B cell (primary cell): ENCODE results near the gene TRA2A. TPM values are rescaled to one million over a fixed set of nuclear protein-coding genes. Genes with fewer than 3 reads are reported as not detected.
"Not testable (repeated sequence)": the region's sequence is repeated elsewhere in the genome, so short reads cannot be mapped to it uniquely, and the experiment has no call there.

Source experiments
- ATAC-seq: fragments of 200-7000 bp; cut with Tn5 transposase; one replicate; pipeline ENCODE4 v1.10.0; 2021; ENCODE audit warnings: low read depth, mild to moderate bottlenecking, moderate number of reproducible peaks, moderate library complexity
- CTCF ChIA-PET: fragments of 350-600 bp; sonication (Branson Sonifier 250); formaldehyde crosslinking; loops from one replicate; lab custom pipeline; 2021; ENCODE audit warnings: antibody characterized with exemption, inconsistent platforms; lab: Charles Lee
- POLR2A ChIA-PET: fragments of 350-600 bp; sonication (Branson Sonifier 250); formaldehyde crosslinking; loops from one replicate; lab custom pipeline; 2021; ENCODE audit warnings: antibody characterized with exemption; lab: Charles Lee
- DNase-seq: peaks from one replicate; pipeline ENCODE4 v3.0.0; 2013
- H2AFZ ChIP-seq: 2 replicates; pipeline ENCODE4 v1.6.1; 2012; ENCODE audit warnings: mild to moderate bottlenecking, low read depth, low read length; ENCODE audit not compliant: insufficient read depth, poor library complexity, severe bottlenecking
- H3K27ac ChIP-seq, 2 donors: 1 replicate in 1 of 2; 2 replicates in 1 of 2; pipeline ENCODE4 v1.5.1; 2012 to 2013; ENCODE audit warnings: low read length in 2 of 2, mild to moderate bottlenecking in 2 of 2, moderate library complexity in 1 of 2
- H3K27me3 ChIP-seq, 4 experiments: fragments of 200-600 bp in 1 of 4; sonication (generic) in 1 of 4; replicated peaks in 1 of 4; 1 replicate in 2 of 4; 2 replicates in 2 of 4; pipeline versions ENCODE4 v1.6.1 to v1.7.0; 2013 to 2016; ENCODE audit warnings: low read length in 3 of 4, mild to moderate bottlenecking in 2 of 4, mixed read lengths in 1 of 4, moderate library complexity in 1 of 4; ENCODE audit not compliant: insufficient read depth in 4 of 4, control insufficient read depth in 3 of 4; ENCODE audit errors: control extremely low read depth in 1 of 4
- H3K36me3 ChIP-seq, 2 experiments: replicated peaks in 1 of 2; 1 replicate in 1 of 2; 2 replicates in 1 of 2; pipeline versions ENCODE4 v1.6.1 to v1.7.1; 2013; ENCODE audit warnings: low read length in 1 of 2; ENCODE audit not compliant: insufficient read depth in 2 of 2, control insufficient read depth in 1 of 2; ENCODE audit errors: control extremely low read depth in 1 of 2, extremely low read depth in 1 of 2
- H3K4me1 ChIP-seq, 2 donors: fragments of 200-600 bp in 1 of 2; sonication (generic) in 1 of 2; 1 replicate in 1 of 2; 2 replicates in 1 of 2; pipeline versions ENCODE4 v1.5.1 to v1.6.1; 2013 to 2017; ENCODE audit warnings: low read length in 2 of 2; ENCODE audit not compliant: control insufficient read depth in 2 of 2, insufficient read depth in 2 of 2
- H3K4me2 ChIP-seq: replicated peaks from 2 replicates; pipeline ENCODE3; 2012; ENCODE audit warnings: mild to moderate bottlenecking, low read depth, low read length; ENCODE audit not compliant: poor library complexity, severe bottlenecking
- H3K4me3 ChIP-seq, 5 experiments: fragments of 200-600 bp in 1 of 5; sonication (generic) in 1 of 5; 1 replicate in 3 of 5; 2 replicates in 2 of 5; pipeline versions ENCODE4 v1.5.1 to v1.7.0; 2011 to 2016; ENCODE audit warnings: low read length in 4 of 5, mild to moderate bottlenecking in 4 of 5, low read depth in 2 of 5, control low read depth in 1 of 5, moderate library complexity in 1 of 5; ENCODE audit not compliant: insufficient read depth in 1 of 5; ENCODE audit errors: control extremely low read depth in 1 of 5, extremely low read depth in 1 of 5
- H3K79me2 ChIP-seq: fragments of 200-600 bp; sonication (generic); one replicate; pipeline ENCODE4 v1.6.0; 2016; ENCODE audit warnings: low read length; ENCODE audit not compliant: control insufficient read depth, insufficient read depth
- H3K9ac ChIP-seq: fragments of 200-600 bp; sonication (generic); 2 replicates; pipeline ENCODE4 v1.6.1; 2017; ENCODE audit warnings: mild to moderate bottlenecking, low read length, moderate library complexity
- H3K9me3 ChIP-seq, 3 donors: one replicate each; pipeline versions ENCODE4 v1.6.1 to v1.7.1; 2013; ENCODE audit warnings: low read length in 2 of 3; ENCODE audit not compliant: control insufficient read depth in 2 of 3, insufficient read depth in 1 of 3; ENCODE audit errors: control extremely low read depth in 1 of 3
- H4K20me1 ChIP-seq: 2 replicates; pipeline ENCODE4 v1.6.0; 2012; ENCODE audit warnings: mild to moderate bottlenecking, low read length; ENCODE audit not compliant: insufficient read depth, control insufficient read depth, poor library complexity, severe bottlenecking
- H3K27ac Mint-ChIP-seq: one replicate; pipeline ENCODE4 v1.8.0; 2021; ENCODE audit warnings: mixed read lengths
- H3K27me3 Mint-ChIP-seq: one replicate; pipeline ENCODE4 v1.8.0; 2021; ENCODE audit warnings: mixed read lengths
- H3K4me1 Mint-ChIP-seq: one replicate; pipeline ENCODE4 v1.8.0; 2021; ENCODE audit warnings: mixed read lengths
- H3K4me3 Mint-ChIP-seq: one replicate; pipeline ENCODE4 v1.8.0; 2021; ENCODE audit warnings: mixed read lengths
- H3K9me3 Mint-ChIP-seq: one replicate; pipeline ENCODE4 v1.8.0; 2022; ENCODE audit warnings: mixed read lengths; ENCODE audit not compliant: insufficient read depth
- EZH2 ChIP-seq: IDR thresholded peaks from 2 replicates; pipeline ENCODE4 v1.6.1; 2012; ENCODE audit warnings: borderline replicate concordance, low read depth, mild to moderate bottlenecking, moderate library complexity, low read length; ENCODE audit not compliant: insufficient read depth, poor library complexity, severe bottlenecking
- WGBS: methylation state at CpG from one replicate; pipeline ENCODE4 v1.1.5; 2013; ENCODE audit warnings: missing lambda C conversion rate; ENCODE audit not compliant: insufficient coverage; 5-methylcytosine and 5-hydroxymethylcytosine counted together
- intact Hi-C: fragments of 100-400 bp; cut with micrococcal nuclease; formaldehyde crosslinking; loops from one replicate; pipeline ENCODE4 v1.10.0; 2022
- polyA plus RNA-seq: library from polyadenylated mRNA; depleted of rRNA; stranded (reverse); fragments of >200 nt; gene quantifications from 2 replicates; pipeline ENCODE4 v1.2.3, GENCODE V29; 2012
- total RNA-seq, 2 donors: library from RNA; stranded (reverse); fragments of 120-200 nt in 1 of 2; gene quantifications; 1 replicate in 1 of 2; 2 replicates in 1 of 2; pipeline versions ENCODE4 v1.2.3 to v1.2.4, GENCODE V29; 2013 to 2022
- TF ChIP-seq, protein P1 (sequence below): fragments of 200-600 bp; IDR thresholded peaks from one replicate; pipeline ENCODE4 v1.8.0; 2022; ENCODE audit warnings: antibody characterized with exemption, mild to moderate bottlenecking

The TRA2A gene
- total and polyA plus RNA-seq, 2 donors (not counting 1 experiment from before 2014, with no cell fraction given) = 107 to 173 TPM

DNA sequence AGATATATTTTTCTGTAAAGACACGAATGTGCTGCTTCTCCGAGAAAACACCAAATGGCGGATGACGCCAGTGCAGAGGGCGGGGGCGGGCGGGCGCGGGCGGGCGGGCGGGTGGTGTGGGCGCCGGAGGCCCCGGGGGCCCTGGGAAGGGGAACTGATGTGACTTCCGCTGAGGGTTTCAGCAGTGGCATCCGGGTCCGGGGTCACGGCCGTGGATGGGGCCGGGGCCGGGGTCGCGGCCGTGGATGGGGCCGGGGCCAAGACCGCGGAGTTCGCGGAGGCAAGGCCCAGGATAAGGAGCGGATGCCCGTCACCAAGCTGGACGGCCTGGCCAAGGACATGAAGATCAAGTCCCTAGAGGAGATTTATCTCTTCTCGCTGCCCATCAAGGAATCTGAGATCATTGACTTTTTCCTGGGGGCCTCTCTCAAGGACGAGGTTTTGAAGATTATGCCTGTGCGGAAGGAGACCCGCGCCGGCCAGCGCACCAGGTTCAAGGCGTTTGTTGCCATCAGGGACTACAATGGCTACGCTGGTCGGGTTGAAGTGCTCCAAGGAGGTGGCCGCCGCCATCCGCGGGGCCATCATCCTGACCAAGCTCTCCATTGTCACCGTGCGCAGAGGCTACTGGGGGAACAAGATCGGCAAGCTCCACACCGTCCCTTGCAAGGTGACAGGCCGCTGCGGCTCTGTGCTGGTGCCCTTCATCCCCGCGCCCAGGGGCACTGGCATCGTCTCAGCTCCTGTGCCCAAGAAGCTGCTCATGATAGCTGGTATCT is 41.2 kb downstream of the TRA2A start:
- TF ChIP-seq, protein P1, sequence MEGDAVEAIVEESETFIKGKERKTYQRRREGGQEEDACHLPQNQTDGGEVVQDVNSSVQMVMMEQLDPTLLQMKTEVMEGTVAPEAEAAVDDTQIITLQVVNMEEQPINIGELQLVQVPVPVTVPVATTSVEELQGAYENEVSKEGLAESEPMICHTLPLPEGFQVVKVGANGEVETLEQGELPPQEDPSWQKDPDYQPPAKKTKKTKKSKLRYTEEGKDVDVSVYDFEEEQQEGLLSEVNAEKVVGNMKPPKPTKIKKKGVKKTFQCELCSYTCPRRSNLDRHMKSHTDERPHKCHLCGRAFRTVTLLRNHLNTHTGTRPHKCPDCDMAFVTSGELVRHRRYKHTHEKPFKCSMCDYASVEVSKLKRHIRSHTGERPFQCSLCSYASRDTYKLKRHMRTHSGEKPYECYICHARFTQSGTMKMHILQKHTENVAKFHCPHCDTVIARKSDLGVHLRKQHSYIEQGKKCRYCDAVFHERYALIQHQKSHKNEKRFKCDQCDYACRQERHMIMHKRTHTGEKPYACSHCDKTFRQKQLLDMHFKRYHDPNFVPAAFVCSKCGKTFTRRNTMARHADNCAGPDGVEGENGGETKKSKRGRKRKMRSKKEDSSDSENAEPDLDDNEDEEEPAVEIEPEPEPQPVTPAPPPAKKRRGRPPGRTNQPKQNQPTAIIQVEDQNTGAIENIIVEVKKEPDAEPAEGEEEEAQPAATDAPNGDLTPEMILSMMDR = no peak
- TF ChIP-seq EZH2 = no peak
- Mint-ChIP-seq H3K9me3 (no peaks in the 10 kb centered on the region), H3K27ac (peak overlapping the region; percentile 87), H3K4me1 (peaks cover 8% of the 10 kb centered on the region), H3K27me3 (no peaks in the 10 kb centered on the region), H3K4me3 (peak overlapping the region; percentile 88)
- Histone ChIP-seq H3K4me2 (peak overlapping the region; percentile 76), H3K79me2 (peaks cover 6% of the 10 kb centered on the region), H3K27me3 (no peaks in the 10 kb centered on the region), H3K36me3 (no peaks in the 10 kb centered on the region), H3K9me3 (peaks cover 0 to 6% (median 0%) of the 10 kb centered on the region in 3 donors), H3K4me3 (peak overlapping the region in 4 of 5 experiments; percentile 64 to 82 (median 75)), H3K9ac (peak overlapping the region; percentile 77), H3K27ac (peak overlapping the region in 1 of 2 donors; percentile 62), H2AFZ (peak overlapping the region; percentile 78), H4K20me1 (no peaks in the 10 kb centered on the region), H3K4me1 (peaks cover 5 to 11% of the 10 kb centered on the region in 2 donors)
- POLR2A ChIA-PET = interaction anchor here (0.9 kb wide), 2 partner anchors 41 to 191 kb away, joined by 3 to 5 read pairs; partner anchors contain the start of gene MALSU1
- CTCF ChIA-PET = interaction anchor here (0.8 to 2.1 kb wide), 2 partner anchors 16 to 133 kb away, joined by 4 read pairs; no protein-coding TSS in a partner anchor
- intact Hi-C loops = loop anchor here (2.0 kb wide), 1 partner anchor 16 kb away; no protein-coding TSS in a partner anchor
- DNase-seq (peak; percentile 78), ATAC-seq (peak; percentile 91)
- 29% methylated on average over 52 of the region's 56 CpGs for WGBS

DNA sequence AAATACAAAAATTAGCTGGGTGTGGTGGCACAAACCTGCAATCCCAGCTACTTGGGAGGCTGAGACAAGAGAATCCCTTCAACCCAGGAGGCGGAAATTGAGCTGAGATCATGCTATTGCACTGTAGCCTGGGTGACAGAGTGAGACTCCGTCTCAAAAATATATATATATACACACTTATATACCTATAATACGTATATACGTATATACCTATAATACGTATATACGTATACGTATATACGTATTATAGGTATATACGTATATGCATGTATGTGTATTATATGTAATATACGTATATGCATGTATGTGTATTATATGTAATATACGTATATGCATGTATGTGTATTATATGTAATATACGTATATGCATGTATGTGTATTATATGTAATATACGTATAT is 43.1 kb downstream of the TRA2A start:
- ATAC-seq, H3K36me3 ChIP-seq, H3K9ac ChIP-seq, H3K9me3 ChIP-seq, H4K20me1 ChIP-seq, H3K79me2 ChIP-seq, H3K27me3 Mint-ChIP-seq, H3K9me3 Mint-ChIP-seq, H3K27ac ChIP-seq, H3K4me3 ChIP-seq, intact Hi-C loops, H2AFZ ChIP-seq, H3K4me1 Mint-ChIP-seq, H3K27me3 ChIP-seq, H3K27ac Mint-ChIP-seq, DNase-seq, H3K4me3 Mint-ChIP-seq, H3K4me2 ChIP-seq, POLR2A ChIA-PET: not testable (repeated sequence)
- peaks cover 5 to 11% of the 10 kb centered on the region in 2 donors for H3K4me1 ChIP-seq
- CTCF ChIA-PET = interaction anchor here (0.6 to 1.2 kb wide), 3 partner anchors 11 to 146 kb away, joined by 3 to 4 read pairs (median 3); no protein-coding TSS in a partner anchor
- WGBS = 100% methylated on average over 1 of the region's 13 CpGs
